Muscle layer of colon (tissue), 2 donors: Measurements from ENCODE around the gene MSL3B.

Experiments
- H3K27ac ChIP-seq: one replicate; pipeline ENCODE4 v1.7.0; 2013; ENCODE audit warnings: low read depth, mild to moderate bottlenecking, low read length, moderate library complexity
- H3K27me3 ChIP-seq, 2 donors: one replicate each; pipeline ENCODE4 v1.7.0; 2013; ENCODE audit warnings: low read length in 2 of 2, mild to moderate bottlenecking in 2 of 2; ENCODE audit not compliant: insufficient read depth in 2 of 2, control insufficient read depth in 1 of 2
- H3K36me3 ChIP-seq: one replicate; pipeline ENCODE4 v1.7.0; 2013; ENCODE audit warnings: mild to moderate bottlenecking, low read length; ENCODE audit not compliant: insufficient read depth
- H3K4me1 ChIP-seq: one replicate; pipeline ENCODE4 v1.7.0; 2013; ENCODE audit warnings: mild to moderate bottlenecking, low read length; ENCODE audit not compliant: insufficient read depth
- H3K4me3 ChIP-seq, 2 donors: one replicate each; pipeline ENCODE4 v1.7.0; 2013; ENCODE audit warnings: low read length in 2 of 2, low read depth in 1 of 2, mild to moderate bottlenecking in 1 of 2, moderate library complexity in 1 of 2
- H3K9ac ChIP-seq: one replicate; pipeline ENCODE4 v1.7.0; 2013; ENCODE audit warnings: low read length
- H3K9me3 ChIP-seq: one replicate; pipeline ENCODE4 v1.7.0; 2013; ENCODE audit warnings: mild to moderate bottlenecking, low read length
- donor health status: abdominal sarcoma.
- donor health status: Adenocarcinoma of cecum.

The MSL3B gene

GRCh38 chr2:233851169-233851568 is 17.0 kb downstream of the MSL3B start:
- H3K4me3 ChIP-seq = no peak overlapping the region

GRCh38 chr2:233850745-233851144 is 17.4 kb downstream of the MSL3B start:
- no peak overlapping the region for H3K4me3 ChIP-seq
- H3K9ac ChIP-seq = no peak overlapping the region
- no peaks in the 10 kb centered on the region for H3K36me3 ChIP-seq
- no peaks in the 10 kb centered on the region for H3K9me3 ChIP-seq
- H3K4me1 ChIP-seq = peaks cover 7% of the 10 kb centered on the region
- H3K27ac ChIP-seq = no peak overlapping the region
- no peaks in the 10 kb centered on the region for H3K27me3 ChIP-seq

More at GRCh38 chr2:233851169-233851568, 17.0 kb downstream of the MSL3B start:
- Histone ChIP-seq H3K27ac (no peak overlapping the region), H3K9ac (no peak overlapping the region), H3K36me3 (no peaks in the 10 kb centered on the region), H3K9me3 (no peaks in the 10 kb centered on the region), H3K4me1 (peaks cover 7% of the 10 kb centered on the region), H3K27me3 (no peaks in the 10 kb centered on the region)

DNA sequence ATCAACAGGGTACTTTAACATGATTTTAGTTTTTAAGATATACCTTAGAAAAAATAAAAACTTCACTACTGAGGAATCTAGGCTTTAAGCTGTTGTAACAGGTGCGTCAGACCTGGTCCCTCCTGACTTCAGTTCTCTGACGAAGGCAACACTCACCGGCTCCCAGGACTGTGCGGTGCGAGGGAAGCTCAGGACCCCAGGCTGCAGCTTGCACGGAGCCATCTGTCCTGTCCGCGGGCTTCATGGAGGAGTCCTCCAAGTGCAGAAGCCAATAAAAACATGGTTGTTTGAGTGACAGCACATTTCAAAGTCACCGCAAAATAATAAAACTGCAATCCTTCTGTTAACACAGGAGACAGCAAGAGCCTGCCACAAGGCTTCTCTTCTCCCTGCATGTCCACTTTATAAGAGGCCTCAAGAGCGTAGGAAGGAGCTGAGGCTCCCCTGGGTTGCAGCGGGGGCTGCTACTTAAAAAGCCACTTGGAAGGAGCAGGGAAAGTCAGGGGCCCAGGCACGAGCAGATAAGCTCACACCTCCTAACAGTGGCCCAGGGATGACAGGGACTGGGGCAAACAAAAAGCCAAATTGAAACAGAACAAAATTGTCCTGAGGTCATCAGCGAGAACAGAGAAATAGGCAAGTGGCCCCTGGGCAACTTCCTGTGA is 18.4 kb downstream of the MSL3B start:
- H3K4me3 ChIP-seq = no peak overlapping the region
- H3K9ac ChIP-seq = no peak overlapping the region
- H3K4me1 ChIP-seq = peaks cover 7% of the 10 kb centered on the region
- H3K27ac ChIP-seq = no peak overlapping the region
- H3K36me3 ChIP-seq = no peaks in the 10 kb centered on the region
- no peaks in the 10 kb centered on the region for H3K27me3 ChIP-seq
- H3K9me3 ChIP-seq = no peaks in the 10 kb centered on the region

DNA sequence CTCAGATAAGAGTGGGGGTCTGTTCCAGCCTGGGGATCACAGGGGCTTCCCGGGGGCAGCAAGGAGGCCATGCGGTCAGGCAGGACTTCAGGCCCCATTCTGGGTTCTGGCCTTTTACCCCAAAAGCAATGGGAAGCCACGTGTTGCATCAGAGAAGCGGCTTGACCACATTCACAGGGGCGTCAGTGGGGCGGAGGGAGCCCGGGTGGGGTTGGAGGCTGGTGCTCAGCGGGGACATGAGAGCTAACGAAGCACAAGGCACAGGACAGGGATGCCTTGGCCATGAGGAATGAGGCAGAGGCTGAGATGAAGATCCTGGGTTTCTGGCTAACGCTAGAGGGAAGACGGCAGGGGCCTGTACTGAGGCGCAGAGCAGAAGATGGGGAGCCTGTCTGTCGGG is 19.9 kb downstream of the MSL3B start:
- no peak overlapping the region for H3K27ac ChIP-seq
- no peak overlapping the region for H3K9ac ChIP-seq
- no peaks in the 10 kb centered on the region for H3K27me3 ChIP-seq
- H3K4me3 ChIP-seq = no peak overlapping the region
- no peaks in the 10 kb centered on the region for H3K36me3 ChIP-seq
- no peaks in the 10 kb centered on the region for H3K9me3 ChIP-seq
- H3K4me1 ChIP-seq = no peaks in the 10 kb centered on the region

DNA sequence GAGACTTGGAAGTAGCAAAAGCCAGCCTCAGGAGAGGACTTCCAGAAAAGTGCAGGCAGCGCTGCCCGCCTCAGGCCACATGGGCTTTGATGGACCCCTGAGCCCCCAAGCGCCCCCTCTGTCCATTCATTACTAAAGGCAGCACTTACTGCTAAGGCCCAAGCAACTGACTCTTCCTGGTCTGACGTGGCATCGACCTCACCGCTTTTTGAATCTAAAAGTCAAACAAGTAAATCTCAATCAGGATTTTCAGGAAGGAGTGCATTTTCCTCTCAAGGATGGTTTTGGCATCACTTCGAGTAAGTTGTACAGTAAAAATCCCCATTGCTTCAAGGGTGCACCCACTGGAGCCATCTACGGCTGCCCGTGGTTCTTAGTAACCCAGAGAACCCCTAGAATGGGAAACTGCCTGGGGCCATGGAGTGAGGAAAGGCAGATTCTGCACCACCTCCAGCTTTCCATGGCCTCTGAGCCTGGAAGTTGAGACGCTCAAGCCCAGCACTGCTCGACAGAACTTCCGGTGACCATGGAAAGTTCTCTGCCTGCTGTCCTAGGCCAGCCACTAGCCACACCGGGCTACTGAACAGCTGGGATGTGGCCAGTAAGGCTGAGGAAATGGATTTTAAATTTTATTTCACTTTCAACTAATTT is 20.8 kb downstream of the MSL3B start:
- Histone ChIP-seq H3K9me3 (no peaks in the 10 kb centered on the region), H3K36me3 (no peaks in the 10 kb centered on the region), H3K27me3 (no peaks in the 10 kb centered on the region)

DNA sequence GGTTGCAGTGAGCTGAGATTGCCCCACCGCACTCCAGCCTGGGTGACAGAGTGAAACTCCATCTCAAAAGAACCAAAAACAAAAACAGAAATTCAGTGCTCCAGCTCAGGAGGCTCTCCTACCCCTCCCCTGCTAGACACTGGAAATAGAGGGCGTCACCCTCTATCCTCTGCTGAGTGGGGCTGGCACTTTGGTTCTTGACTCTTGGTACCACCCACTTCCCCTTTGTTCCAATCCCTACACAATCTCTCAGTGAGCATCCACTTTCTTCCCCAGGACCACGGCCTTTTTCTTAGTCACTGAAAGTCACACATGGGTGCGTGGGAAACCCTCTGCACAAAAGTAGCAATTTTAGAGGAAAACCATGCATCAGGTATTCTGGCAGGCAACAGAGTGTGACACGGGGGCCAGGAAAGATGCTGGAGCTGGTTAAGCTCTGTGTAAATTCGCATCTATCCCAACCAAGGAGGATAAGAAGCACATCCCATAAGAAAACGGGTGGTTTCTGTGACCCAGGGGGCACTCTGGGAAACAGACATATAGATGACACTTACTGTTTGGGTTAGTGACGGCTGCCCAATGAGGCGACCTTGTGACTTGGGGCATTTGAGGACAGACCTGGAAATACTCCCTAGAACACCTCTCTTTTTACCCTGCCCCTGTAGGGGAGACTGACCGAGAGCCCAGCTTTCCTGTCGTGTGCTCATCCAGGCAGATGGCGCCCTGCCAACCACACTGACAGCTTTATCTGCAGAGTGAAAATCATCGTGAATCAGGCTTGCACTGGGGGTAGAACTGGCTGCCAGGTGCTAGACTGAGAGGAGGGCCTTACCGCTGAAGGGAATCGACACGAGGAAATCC is 21.6 kb downstream of the MSL3B start:
- Histone ChIP-seq H3K27me3 (no peaks in the 10 kb centered on the region), H3K36me3 (no peaks in the 10 kb centered on the region), H3K4me1 (no peaks in the 10 kb centered on the region), H3K9me3 (no peaks in the 10 kb centered on the region), H3K4me3 (no peak overlapping the region), H3K9ac (no peak overlapping the region), H3K27ac (no peak overlapping the region)

More for the DNA sequence above, 20.8 kb downstream of the MSL3B start:
- Histone ChIP-seq H3K4me3 (no peak overlapping the region), H3K4me1 (no peaks in the 10 kb centered on the region), H3K9ac (no peak overlapping the region), H3K27ac (no peak overlapping the region)

DNA sequence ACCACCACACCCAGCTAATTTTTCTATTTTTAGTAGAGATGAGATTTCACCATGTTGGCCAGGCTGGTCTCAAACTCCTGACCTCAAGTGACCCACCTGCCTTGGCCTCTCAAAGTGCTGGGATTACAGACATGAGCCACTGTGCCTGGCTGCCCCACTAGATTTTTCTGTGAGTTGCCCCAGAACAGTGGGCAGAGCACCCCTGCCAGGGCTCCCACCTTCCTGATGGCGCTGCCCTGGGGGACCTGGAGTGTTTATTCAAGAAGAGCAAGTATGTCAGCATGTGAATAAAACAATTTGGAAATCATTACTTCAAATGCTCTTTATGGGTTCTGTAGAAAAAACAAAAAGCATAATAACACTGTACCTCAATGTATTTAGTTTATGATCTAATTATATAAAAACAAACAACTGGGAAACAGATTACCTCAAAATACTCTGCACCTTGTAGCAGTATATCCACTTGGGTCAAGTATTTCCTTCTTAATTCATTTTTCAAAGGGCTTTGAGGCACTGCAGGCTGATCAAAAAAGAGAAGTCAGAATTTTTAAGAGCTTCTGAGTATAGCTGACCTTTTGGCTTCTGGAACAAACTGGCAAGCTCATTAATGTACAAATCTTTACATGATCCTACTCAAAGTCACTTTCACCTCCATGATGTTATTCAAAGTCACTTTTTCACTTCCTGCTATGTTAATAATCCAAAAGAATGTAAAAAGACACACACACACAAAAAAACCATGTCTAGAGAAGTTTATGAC is 22.7 kb downstream of the MSL3B start:
- H3K36me3 ChIP-seq = no peaks in the 10 kb centered on the region
- H3K9me3 ChIP-seq = no peaks in the 10 kb centered on the region
- no peak overlapping the region for H3K27ac ChIP-seq
- H3K9ac ChIP-seq = no peak overlapping the region
- H3K4me3 ChIP-seq = no peak overlapping the region
- H3K4me1 ChIP-seq = no peaks in the 10 kb centered on the region
- H3K27me3 ChIP-seq = no peaks in the 10 kb centered on the region

GRCh38 chr2:233844836-233845235 is 23.4 kb downstream of the MSL3B start:
- Histone ChIP-seq H3K36me3 (no peaks in the 10 kb centered on the region), H3K9ac (no peak overlapping the region), H3K27me3 (no peaks in the 10 kb centered on the region), H3K27ac (no peak overlapping the region), H3K4me3 (no peak overlapping the region), H3K9me3 (no peaks in the 10 kb centered on the region), H3K4me1 (no peaks in the 10 kb centered on the region)

DNA sequence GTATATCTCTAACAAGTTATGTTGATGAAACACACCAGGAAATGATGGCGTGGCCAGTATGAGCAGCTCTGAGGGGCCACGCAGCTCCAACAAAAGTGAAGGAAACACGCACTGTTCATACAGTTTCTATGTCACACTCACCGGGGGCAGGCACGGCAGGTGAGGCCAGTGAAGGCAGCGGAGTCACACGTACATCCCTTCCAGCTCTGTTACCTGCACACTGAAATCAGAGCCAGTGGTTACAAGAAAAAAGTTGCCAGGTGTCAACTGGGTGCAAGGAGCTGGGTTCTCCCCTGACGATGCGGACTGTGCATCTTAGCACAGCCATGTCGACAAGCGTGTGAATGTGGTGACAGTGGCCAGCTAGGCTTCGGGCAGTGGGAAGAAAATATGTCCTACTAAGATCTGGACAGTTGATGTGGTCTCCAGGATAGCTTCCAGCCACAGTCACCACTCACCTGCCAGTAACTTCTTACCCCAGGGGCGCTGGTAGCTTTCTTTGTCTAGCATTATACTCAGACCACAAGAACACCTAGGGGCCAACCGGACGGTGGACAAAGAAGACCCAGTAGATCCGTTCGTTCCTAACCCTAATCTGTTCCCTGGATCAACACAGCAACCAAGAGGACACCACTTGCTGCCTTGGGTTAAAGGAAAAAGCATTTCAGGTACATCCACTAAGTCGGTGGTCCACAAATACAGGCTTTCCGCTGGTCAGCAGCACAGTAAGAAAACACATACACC is 23.9 kb downstream of the MSL3B start:
- Histone ChIP-seq H3K27me3 (no peaks in the 10 kb centered on the region), H3K9ac (no peak overlapping the region), H3K27ac (no peak overlapping the region), H3K36me3 (no peaks in the 10 kb centered on the region), H3K4me1 (no peaks in the 10 kb centered on the region), H3K9me3 (no peaks in the 10 kb centered on the region), H3K4me3 (no peak overlapping the region)

GRCh38 chr2:233841183-233841582 is 27.0 kb downstream of the MSL3B start:
- Histone ChIP-seq H3K27ac (no peak overlapping the region), H3K27me3 (no peaks in the 10 kb centered on the region), H3K36me3 (no peaks in the 10 kb centered on the region), H3K9me3 (no peaks in the 10 kb centered on the region), H3K4me1 (no peaks in the 10 kb centered on the region), H3K4me3 (no peak overlapping the region), H3K9ac (no peak overlapping the region)
